HG02938 (cell line): Measurements from ENCODE around the gene ARHGDIA.

Experiments
- ATAC-seq: cut with Tn5 transposase; IDR thresholded peaks from one replicate; pipeline ENCODE4 v1.9.1; 2021; ENCODE audit warnings: mild to moderate bottlenecking, moderate library complexity; ENCODE audit not compliant: unreplicated experiment

ARHGDIA gene

GRCh38 chr17:81888988-81889595 lies 18.0 kb upstream of the ARHGDIA start:
- no peak for ATAC-seq

- no peak for ATAC-seq
Measured at GRCh38 chr17:81888105-81888987, 17.2 kb upstream of the ARHGDIA start.

- no peak for ATAC-seq
Measured at GRCh38 chr17:81885869-81886548, 14.9 kb upstream of the ARHGDIA start.

- no peak for ATAC-seq
Measured at GRCh38 chr17:81885454-81885853, 14.3 kb upstream of the ARHGDIA start.

- ATAC-seq: no peak
Measured at GRCh38 chr17:81884968-81885367, 13.8 kb upstream of the ARHGDIA start.

- ATAC-seq: no peak
Measured at GRCh38 chr17:81884520-81884919, 13.4 kb upstream of the ARHGDIA start.

- no peak for ATAC-seq
Measured at GRCh38 chr17:81879121-81879520, 8.0 kb upstream of the ARHGDIA start.

- ATAC-seq: no peak
Measured at GRCh38 chr17:81878294-81878693, 7.2 kb upstream of the ARHGDIA start.

- ATAC-seq: no peak
Measured at GRCh38 chr17:81877569-81877968, 6.4 kb upstream of the ARHGDIA start.

GRCh38 chr17:81871387-81872230 lies 472 bp upstream of the ARHGDIA start:
- ATAC-seq: peak; percentile 18

GRCh38 chr17:81870131-81870980 lies 781 bp downstream of the ARHGDIA start:
- peak; percentile 14 for ATAC-seq

- ATAC-seq: no peak
Measured at GRCh38 chr17:81869221-81870130, 1.7 kb downstream of the ARHGDIA start.

- no peak for ATAC-seq
Measured at GRCh38 chr17:81868674-81869220, 2.4 kb downstream of the ARHGDIA start.

- ATAC-seq: no peak
Measured at GRCh38 chr17:81867991-81868673, 3.0 kb downstream of the ARHGDIA start.

- no peak for ATAC-seq
Measured at GRCh38 chr17:81867170-81867990, 3.8 kb downstream of the ARHGDIA start.

GRCh38 chr17:81866440-81867169 lies 4.5 kb downstream of the ARHGDIA start:
- no peak for ATAC-seq
